ENCODE measurements around the gene SLX4IP. TPM values are rescaled to one million over a fixed set of nuclear protein-coding genes. Genes with fewer than 3 reads are reported as not detected.
A peak's percentile ranks its signal among the peaks of the same experiment; 100 is the strongest.

Gene SLX4IP
- total RNA-seq, 2 experiments from 2014 or later: 1.6 to 1.8 TPM

DNA sequence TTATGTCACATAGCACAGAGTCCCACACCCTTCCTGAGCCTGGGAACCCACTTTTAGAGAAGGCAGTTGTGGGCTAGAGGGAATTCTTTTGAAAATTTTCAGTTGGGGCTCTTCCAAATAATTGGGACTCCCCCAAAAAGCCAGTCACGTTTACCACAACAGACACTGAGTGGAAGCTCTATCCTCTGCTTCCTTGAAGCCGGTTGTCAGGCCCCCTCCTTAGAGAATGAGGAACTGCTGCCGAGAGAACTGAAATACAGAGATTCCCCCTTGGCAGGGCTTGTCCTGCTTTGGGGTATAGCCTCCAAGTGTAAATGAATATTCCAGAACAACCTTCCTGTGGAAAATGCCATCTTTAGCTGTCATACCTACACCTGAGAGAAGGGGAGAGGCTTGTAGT lies 241.4 kb downstream of the SLX4IP start:
- Histone ChIP-seq H3K27ac (ENCODE audit: low read depth in 1 of 2, low read length in 2 of 2) (no peak overlapping the region), H3K4me1 (ENCODE audit: insufficient read depth, low read length) (peaks cover 29% of the 10 kb centered on the region), H3K36me3 (ENCODE audit: insufficient read depth, low read length) (no peaks in the 10 kb centered on the region), H3K4me3 (ENCODE audit: low read length) (no peak overlapping the region), H3K9me3 (ENCODE audit: control insufficient read depth in 1 of 2, insufficient read depth in 1 of 2, low read length in 2 of 2) (peaks cover 0 to 12% of the 10 kb centered on the region in 2 experiments), H3K27me3 (ENCODE audit: control insufficient read depth in 1 of 2, insufficient read depth in 2 of 2, low read length in 2 of 2) (peaks cover 29 to 48% of the 10 kb centered on the region in 2 experiments)
- H3K27me3 Mint-ChIP-seq: peaks cover 60% of the 10 kb centered on the region
- no peaks in the 10 kb centered on the region for H3K36me3 Mint-ChIP-seq (ENCODE audit: low read depth)
- peaks cover 19% of the 10 kb centered on the region for H3K4me1 Mint-ChIP-seq (ENCODE audit: low read depth)
- no peak overlapping the region for H3K27ac Mint-ChIP-seq
- DNase-seq (peak in 2 of 14 experiments; percentile 8 to 14), ATAC-seq (ENCODE audit: poor library complexity) (no peak)
- no peaks in the 10 kb centered on the region for H3K9me3 Mint-ChIP-seq
- ChIA-PET POLR2A (no interaction called here), CTCF (no interaction called here)
- no peak overlapping the region for H3K4me3 Mint-ChIP-seq
- TF ChIP-seq CTCF (IDR thresholded peaks at IDR 0.05): no peak
- intact Hi-C loops (cut with DNase I, micrococcal nuclease): no loop called here

Small RNA genes within 50 kb of the gene (microRNA-seq; reads per million reads assigned to microRNA genes)
- not detected for gene MIR6870 (ENCODE audit: borderline microRNAs expressed, borderline replicate concordance)

Other genes starting within 250 kb of the SLX4IP start
- gene SNAP25, start 216.5 kb upstream of the SLX4IP start, total RNA-seq: not detected
- gene MKKS, start 1.1 kb upstream of the SLX4IP start, total RNA-seq: under 1 TPM; 0.66 to 0.78 TPM
- 1 to 10 TPM in 1 of 2 experiments, under 1 TPM in 1; 0.77 to 1.2 TPM for gene JAG1, start 238.7 kb downstream of the SLX4IP start, total RNA-seq

Data from CD4-positive, alpha-beta T cell (primary cell).